ENCODE measurements around the gene CMSS1.

- TF ChIP-seq, protein P1, sequence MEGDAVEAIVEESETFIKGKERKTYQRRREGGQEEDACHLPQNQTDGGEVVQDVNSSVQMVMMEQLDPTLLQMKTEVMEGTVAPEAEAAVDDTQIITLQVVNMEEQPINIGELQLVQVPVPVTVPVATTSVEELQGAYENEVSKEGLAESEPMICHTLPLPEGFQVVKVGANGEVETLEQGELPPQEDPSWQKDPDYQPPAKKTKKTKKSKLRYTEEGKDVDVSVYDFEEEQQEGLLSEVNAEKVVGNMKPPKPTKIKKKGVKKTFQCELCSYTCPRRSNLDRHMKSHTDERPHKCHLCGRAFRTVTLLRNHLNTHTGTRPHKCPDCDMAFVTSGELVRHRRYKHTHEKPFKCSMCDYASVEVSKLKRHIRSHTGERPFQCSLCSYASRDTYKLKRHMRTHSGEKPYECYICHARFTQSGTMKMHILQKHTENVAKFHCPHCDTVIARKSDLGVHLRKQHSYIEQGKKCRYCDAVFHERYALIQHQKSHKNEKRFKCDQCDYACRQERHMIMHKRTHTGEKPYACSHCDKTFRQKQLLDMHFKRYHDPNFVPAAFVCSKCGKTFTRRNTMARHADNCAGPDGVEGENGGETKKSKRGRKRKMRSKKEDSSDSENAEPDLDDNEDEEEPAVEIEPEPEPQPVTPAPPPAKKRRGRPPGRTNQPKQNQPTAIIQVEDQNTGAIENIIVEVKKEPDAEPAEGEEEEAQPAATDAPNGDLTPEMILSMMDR (IDR thresholded peaks at IDR 0.05; ENCODE audit: low read length) = no peak
- TF ChIP-seq EZH2 (IDR thresholded peaks at IDR 0.05; ENCODE audit: borderline replicate concordance, low read length) = no peak
These were observed 103.1 kb downstream of the CMSS1 start for GRCh38 chr3:99920481-99921376.

Data from OCI-LY1 (cell line).